Calu3 (cell line): ENCODE data around the gene FSD1. TPM values are rescaled to one million over a fixed set of nuclear protein-coding genes. Genes with fewer than 3 reads are reported as not detected.

ENCODE experiments used
- BruUV-seq: library from RNA; stranded (reverse); fragments of 400-500 nt; replicated peaks from 2 replicates; lab custom pipeline; 2021; lab: Mats Ljungman, UMichigan
- CTCF ChIA-PET: fragments of 300-600 bp; sonication (Branson Sonifier 250); formaldehyde crosslinking; loops from one replicate; lab custom pipeline; 2022; ENCODE audit warnings: antibody characterized with exemption; lab: Charles Lee
- DNase-seq: peaks from one replicate; pipeline ENCODE4 v3.0.0; 2022
- H3K27ac Mint-ChIP-seq: one replicate; pipeline ENCODE4 v1.8.0; 2022; ENCODE audit warnings: mixed read lengths; ENCODE audit not compliant: unreplicated experiment
- H3K27me3 Mint-ChIP-seq: one replicate; pipeline ENCODE4 v1.8.0; 2022; ENCODE audit warnings: mixed read lengths; ENCODE audit not compliant: unreplicated experiment
- H3K36me3 Mint-ChIP-seq: one replicate; pipeline ENCODE4 v1.8.0; 2022; ENCODE audit warnings: mild to moderate bottlenecking, moderate library complexity, mixed read lengths; ENCODE audit not compliant: insufficient read depth, unreplicated experiment
- H3K4me1 Mint-ChIP-seq: one replicate; pipeline ENCODE4 v1.8.0; 2022; ENCODE audit warnings: mild to moderate bottlenecking, low read depth, mixed read lengths; ENCODE audit not compliant: unreplicated experiment
- H3K4me3 Mint-ChIP-seq: one replicate; pipeline ENCODE4 v1.8.0; 2022; ENCODE audit warnings: mild to moderate bottlenecking, low read depth, moderate library complexity, mixed read lengths; ENCODE audit not compliant: unreplicated experiment
- H3K9me3 Mint-ChIP-seq: one replicate; pipeline ENCODE4 v1.8.0; 2022; ENCODE audit warnings: low read depth, mixed read lengths; ENCODE audit not compliant: unreplicated experiment
- intact Hi-C: fragments of 100-400 bp; cut with micrococcal nuclease; formaldehyde crosslinking; loops from one replicate; pipeline ENCODE4 v1.10.0; 2022; ENCODE audit not compliant: unreplicated experiment
- total RNA-seq: library from RNA; stranded (reverse); gene quantifications from 2 replicates; pipeline ENCODE4 v1.2.3, GENCODE V29; 2022
- TF ChIP-seq, protein P1 (sequence below): fragments of 200-600 bp; IDR thresholded peaks from one replicate; pipeline ENCODE4 v1.8.0; 2022; ENCODE audit warnings: antibody characterized with exemption; ENCODE audit not compliant: unreplicated experiment

Gene FSD1
- total RNA-seq, 1 experiment from 2014 or later, result 1.2 TPM

DNA sequence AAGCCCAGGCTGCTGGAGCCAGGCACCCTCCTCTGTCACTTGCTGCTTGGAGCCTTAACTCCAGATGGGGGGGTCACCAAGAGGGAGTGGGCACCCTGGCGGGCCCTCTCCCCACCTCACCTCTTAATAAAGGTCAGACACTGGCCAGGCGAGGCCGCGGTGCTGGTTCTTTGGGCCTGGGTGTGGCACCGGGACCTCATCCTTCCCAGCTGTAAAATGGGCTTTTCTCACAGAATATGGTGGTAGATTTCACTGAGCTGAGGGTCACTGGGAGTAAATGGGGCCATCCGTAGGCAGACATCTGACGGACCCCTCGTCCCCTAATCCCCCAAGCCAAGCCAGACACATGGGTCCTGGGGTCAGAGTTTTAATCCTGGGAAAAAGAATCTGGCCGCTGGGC lies 19.3 kb downstream of the FSD1 start:
- Mint-ChIP-seq H3K27ac (no peak overlapping the region), H3K9me3 (peaks cover 7% of the 10 kb centered on the region), H3K36me3 (peaks cover 4% of the 10 kb centered on the region), H3K27me3 (peaks cover 20% of the 10 kb centered on the region), H3K4me1 (no peaks in the 10 kb centered on the region), H3K4me3 (no peak overlapping the region)
- TF ChIP-seq, protein P1, sequence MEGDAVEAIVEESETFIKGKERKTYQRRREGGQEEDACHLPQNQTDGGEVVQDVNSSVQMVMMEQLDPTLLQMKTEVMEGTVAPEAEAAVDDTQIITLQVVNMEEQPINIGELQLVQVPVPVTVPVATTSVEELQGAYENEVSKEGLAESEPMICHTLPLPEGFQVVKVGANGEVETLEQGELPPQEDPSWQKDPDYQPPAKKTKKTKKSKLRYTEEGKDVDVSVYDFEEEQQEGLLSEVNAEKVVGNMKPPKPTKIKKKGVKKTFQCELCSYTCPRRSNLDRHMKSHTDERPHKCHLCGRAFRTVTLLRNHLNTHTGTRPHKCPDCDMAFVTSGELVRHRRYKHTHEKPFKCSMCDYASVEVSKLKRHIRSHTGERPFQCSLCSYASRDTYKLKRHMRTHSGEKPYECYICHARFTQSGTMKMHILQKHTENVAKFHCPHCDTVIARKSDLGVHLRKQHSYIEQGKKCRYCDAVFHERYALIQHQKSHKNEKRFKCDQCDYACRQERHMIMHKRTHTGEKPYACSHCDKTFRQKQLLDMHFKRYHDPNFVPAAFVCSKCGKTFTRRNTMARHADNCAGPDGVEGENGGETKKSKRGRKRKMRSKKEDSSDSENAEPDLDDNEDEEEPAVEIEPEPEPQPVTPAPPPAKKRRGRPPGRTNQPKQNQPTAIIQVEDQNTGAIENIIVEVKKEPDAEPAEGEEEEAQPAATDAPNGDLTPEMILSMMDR, result no peak
- no TSS peak for BruUV-seq
- intact Hi-C loops, result no loop called here
- DNase-seq, result no peak
- CTCF ChIA-PET, result no interaction called here

DNA sequence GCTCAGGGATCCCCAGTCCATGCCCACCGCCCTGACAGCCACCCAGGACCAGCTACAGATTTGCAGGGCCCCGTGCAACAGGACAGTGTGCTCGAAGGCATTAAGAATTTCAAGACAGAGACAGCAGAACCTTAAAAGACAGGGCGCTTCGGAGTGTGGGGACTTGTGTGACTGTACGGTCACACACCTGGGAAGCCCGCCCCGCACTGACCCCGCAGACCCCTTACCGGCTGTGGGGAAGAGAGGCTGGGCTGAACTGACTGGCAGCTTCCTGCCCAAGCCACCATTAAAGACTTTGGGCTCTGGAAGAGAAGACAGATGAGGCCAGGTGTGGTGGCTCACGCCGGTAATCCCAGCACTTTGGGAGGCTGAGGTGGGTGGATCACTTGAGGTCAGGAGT lies 19.8 kb downstream of the FSD1 start:
- TF ChIP-seq, protein P1, result no peak
- no peak for DNase-seq
- Mint-ChIP-seq H3K27ac (no peak overlapping the region), H3K4me3 (no peak overlapping the region), H3K9me3 (peaks cover 7% of the 10 kb centered on the region), H3K36me3 (peaks cover 4% of the 10 kb centered on the region), H3K27me3 (peaks cover 15% of the 10 kb centered on the region), H3K4me1 (no peaks in the 10 kb centered on the region)
- CTCF ChIA-PET, result no interaction called here
- BruUV-seq, result no TSS peak
- intact Hi-C loops, result no loop called here

DNA sequence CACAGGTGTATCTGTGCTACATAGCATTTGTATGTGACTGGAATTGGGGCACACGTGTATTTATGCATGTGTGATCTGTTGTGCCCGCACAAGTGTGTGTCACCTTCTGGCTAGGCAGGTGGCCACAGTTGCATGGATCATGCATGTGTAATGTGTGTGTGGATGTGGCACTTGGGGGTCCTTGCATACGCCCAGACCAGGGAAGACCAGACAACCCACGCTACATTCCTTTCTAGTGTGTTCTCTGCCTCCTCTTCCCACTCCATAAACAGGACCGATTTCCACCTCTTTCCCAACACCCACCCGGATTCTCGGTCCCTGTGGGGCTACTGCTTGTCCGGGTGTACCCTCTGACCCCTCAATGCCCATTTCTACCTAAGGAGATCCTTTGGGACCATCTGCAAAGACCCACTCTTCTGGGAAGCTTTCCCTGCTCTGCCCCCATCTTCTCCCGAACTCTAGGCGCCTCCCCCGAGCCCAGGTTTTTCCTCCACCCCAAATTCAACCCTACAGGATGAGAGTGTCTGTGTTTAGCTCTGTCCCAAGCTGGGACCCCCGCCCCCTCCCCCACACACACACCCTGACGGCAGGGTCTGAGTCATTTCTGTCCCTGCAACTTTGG lies 21.9 kb downstream of the FSD1 start:
- no TSS peak for BruUV-seq
- Mint-ChIP-seq H3K36me3 (peaks cover 4% of the 10 kb centered on the region), H3K27me3 (no peaks in the 10 kb centered on the region), H3K27ac (no peak overlapping the region), H3K4me3 (no peak overlapping the region), H3K4me1 (no peaks in the 10 kb centered on the region), H3K9me3 (no peaks in the 10 kb centered on the region)
- CTCF ChIA-PET, result no interaction called here
- TF ChIP-seq, protein P1, result no peak
- no peak for DNase-seq
- intact Hi-C loops, result no loop called here

DNA sequence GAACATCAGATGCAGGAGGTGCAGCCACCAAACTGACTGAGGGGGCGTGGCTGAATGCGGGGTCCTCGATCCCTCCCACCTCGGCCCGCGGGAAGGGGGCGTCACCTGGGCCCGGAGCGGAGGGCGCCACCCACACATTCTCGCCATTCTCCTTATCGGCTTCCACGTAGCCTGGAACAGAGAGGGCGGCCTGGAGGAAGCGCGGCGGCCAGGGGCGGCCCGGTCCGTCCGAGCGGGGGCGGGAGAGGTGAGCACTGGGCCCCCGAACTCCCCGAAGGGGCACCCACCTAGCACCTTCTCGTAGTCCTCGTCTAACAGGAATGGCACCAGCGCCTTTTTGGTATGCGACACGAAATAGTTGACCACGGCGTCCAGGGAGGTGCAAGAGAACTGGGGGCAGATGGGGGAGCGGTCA lies 22.4 kb downstream of the FSD1 start:
- Mint-ChIP-seq H3K4me1 (no peaks in the 10 kb centered on the region), H3K9me3 (no peaks in the 10 kb centered on the region), H3K4me3 (no peak overlapping the region), H3K27ac (no peak overlapping the region), H3K36me3 (peaks cover 4% of the 10 kb centered on the region), H3K27me3 (no peaks in the 10 kb centered on the region)
- no peak for DNase-seq
- CTCF ChIA-PET, result no interaction called here
- intact Hi-C loops, result no loop called here
- TF ChIP-seq, protein P1, result no peak
- BruUV-seq, result no TSS peak
